Nephron progenitor cell (in vitro differentiated cells): ENCODE results near the gene IQCK.

Source experiments
- DNase-seq: peaks from one replicate; pipeline ENCODE4 v3.0.0; 2021
- H3K27ac Mint-ChIP-seq: 2 replicates; pipeline ENCODE4 v1.8.0; 2021; ENCODE audit warnings: mild to moderate bottlenecking, moderate library complexity, mixed read lengths
- H3K27me3 Mint-ChIP-seq: 2 replicates; pipeline ENCODE4 v1.8.0; 2021; ENCODE audit warnings: mild to moderate bottlenecking, low read depth, mixed read lengths; ENCODE audit not compliant: poor library complexity
- H3K36me3 Mint-ChIP-seq: 2 replicates; pipeline ENCODE4 v1.8.0; 2021; ENCODE audit warnings: low read depth, mixed read lengths
- H3K4me1 Mint-ChIP-seq: 2 replicates; pipeline ENCODE4 v1.8.0; 2021; ENCODE audit warnings: mixed read lengths
- H3K4me3 Mint-ChIP-seq: 2 replicates; pipeline ENCODE4 v1.8.0; 2021; ENCODE audit warnings: mild to moderate bottlenecking, moderate library complexity, mixed read lengths
- H3K9me3 Mint-ChIP-seq: 2 replicates; pipeline ENCODE4 v1.8.0; 2021; ENCODE audit warnings: mild to moderate bottlenecking, moderate library complexity, mixed read lengths
- TF ChIP-seq, protein P1 (sequence below): fragments of 200-600 bp; sonication (generic); IDR thresholded peaks from 2 replicates; pipeline ENCODE4 v1.5.0; 2021; ENCODE audit warnings: antibody characterized with exemption

Gene IQCK

GRCh38 chr16:19837984-19838707 lies 120.1 kb downstream of the IQCK start:
- TF ChIP-seq, protein P1, sequence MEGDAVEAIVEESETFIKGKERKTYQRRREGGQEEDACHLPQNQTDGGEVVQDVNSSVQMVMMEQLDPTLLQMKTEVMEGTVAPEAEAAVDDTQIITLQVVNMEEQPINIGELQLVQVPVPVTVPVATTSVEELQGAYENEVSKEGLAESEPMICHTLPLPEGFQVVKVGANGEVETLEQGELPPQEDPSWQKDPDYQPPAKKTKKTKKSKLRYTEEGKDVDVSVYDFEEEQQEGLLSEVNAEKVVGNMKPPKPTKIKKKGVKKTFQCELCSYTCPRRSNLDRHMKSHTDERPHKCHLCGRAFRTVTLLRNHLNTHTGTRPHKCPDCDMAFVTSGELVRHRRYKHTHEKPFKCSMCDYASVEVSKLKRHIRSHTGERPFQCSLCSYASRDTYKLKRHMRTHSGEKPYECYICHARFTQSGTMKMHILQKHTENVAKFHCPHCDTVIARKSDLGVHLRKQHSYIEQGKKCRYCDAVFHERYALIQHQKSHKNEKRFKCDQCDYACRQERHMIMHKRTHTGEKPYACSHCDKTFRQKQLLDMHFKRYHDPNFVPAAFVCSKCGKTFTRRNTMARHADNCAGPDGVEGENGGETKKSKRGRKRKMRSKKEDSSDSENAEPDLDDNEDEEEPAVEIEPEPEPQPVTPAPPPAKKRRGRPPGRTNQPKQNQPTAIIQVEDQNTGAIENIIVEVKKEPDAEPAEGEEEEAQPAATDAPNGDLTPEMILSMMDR, result no peak
- Mint-ChIP-seq H3K27me3 (no peaks in the 10 kb centered on the region), H3K4me3 (no peak overlapping the region), H3K9me3 (no peaks in the 10 kb centered on the region), H3K36me3 (peaks cover 7% of the 10 kb centered on the region), H3K4me1 (peaks cover 30% of the 10 kb centered on the region), H3K27ac (no peak overlapping the region)
- no peak for DNase-seq

DNA sequence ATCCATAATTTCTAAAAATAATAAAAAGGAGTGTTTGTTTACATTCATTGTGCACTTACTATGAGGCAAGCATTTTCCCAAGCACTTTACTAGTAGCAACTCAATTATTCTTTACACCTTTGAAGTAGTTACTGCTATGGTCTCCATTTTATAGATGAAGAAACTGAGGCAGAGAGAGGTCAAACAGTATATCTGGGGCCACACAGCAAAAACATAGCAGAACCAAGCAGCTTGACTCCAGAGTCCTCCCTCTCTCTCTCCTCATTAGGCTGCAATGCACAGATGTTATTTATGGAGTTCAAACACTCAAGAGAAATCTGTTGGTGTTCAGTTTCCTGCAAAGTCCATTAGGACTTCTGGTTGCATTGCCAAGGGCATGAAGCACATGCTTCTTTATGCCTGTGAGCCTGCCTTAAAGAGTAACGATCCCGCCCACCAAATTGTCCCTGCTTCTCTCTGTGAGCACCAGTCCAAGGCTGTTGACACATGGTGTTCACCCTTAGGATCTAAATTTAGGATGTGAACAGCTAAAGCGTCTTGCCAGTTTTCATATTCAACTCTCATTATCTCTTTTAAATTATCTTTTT lies 122.5 kb downstream of the IQCK start:
- H3K36me3 Mint-ChIP-seq, result peaks cover 11% of the 10 kb centered on the region
- no peak for DNase-seq
- TF ChIP-seq, protein P1, result no peak

DNA sequence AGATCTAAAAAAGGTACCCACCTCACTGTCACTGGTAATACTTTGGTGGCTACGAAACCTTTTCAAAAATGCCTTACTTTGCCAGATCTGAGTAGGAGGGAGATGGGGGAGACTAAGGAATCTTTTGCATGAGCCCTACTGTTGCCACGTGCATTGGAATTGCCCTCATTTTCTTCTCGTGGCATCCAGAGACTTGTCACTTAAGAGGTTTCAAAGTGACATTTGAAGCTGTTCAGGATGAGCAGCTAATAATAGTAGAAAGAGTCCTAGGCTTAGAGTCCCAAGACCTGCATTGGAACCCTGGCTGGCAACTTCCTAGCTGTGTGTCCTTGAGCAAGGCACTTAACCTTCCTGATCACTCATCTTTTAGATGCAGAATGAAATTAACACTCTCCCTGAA lies 123.1 kb downstream of the IQCK start:
- no peaks in the 10 kb centered on the region for H3K27me3 Mint-ChIP-seq
- no peak overlapping the region for H3K27ac Mint-ChIP-seq
- H3K4me3 Mint-ChIP-seq, result no peak overlapping the region
- peaks cover 4% of the 10 kb centered on the region for H3K9me3 Mint-ChIP-seq
- no peak for DNase-seq
- peaks cover 36% of the 10 kb centered on the region for H3K4me1 Mint-ChIP-seq
- H3K36me3 Mint-ChIP-seq, result peaks cover 10% of the 10 kb centered on the region
- TF ChIP-seq, protein P1, result no peak

More for the DNA sequence above, 122.5 kb downstream of the IQCK start:
- H3K4me3 Mint-ChIP-seq, result no peak overlapping the region
- peak overlapping the region; percentile 66 for H3K27ac Mint-ChIP-seq
- H3K27me3 Mint-ChIP-seq, result no peaks in the 10 kb centered on the region
- peaks cover 36% of the 10 kb centered on the region for H3K4me1 Mint-ChIP-seq
- peaks cover 4% of the 10 kb centered on the region for H3K9me3 Mint-ChIP-seq

DNA sequence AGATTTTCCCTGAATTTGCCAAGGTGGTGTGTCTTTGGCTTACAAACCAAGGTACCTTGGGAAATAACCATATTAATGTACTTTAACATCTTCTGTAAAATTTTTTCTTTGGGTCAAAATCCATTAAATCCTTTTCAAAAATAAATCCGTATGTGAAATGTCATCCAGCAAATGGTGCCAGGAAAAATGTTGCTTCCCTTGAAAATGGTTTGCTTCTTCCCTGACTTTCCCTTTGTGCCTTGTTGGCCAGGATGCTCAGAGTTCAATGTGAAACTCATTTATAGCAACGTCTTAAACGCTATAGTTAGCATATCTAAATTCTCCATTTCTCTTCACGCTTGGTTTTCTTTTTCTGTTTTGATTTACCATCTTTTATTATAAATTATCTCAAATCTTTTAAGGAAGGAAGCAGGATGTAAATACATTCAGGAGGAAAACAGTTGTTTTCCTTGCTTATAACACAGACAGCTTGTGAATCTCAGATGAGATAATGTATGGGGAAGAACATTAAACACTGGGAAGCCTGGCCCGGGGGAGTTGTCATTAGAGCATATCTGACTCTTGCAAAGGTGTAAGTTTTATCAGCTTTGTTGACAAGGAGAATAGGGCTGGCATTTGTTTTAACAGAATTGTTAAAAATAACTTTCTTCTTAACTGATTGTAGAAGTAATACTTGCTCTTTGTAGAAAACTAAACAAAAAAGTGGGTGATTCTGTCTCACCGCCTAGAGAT lies 124.5 kb downstream of the IQCK start:
- no peak overlapping the region for H3K4me3 Mint-ChIP-seq
- H3K36me3 Mint-ChIP-seq, result peaks cover 8% of the 10 kb centered on the region
- no peaks in the 10 kb centered on the region for H3K27me3 Mint-ChIP-seq
- DNase-seq, result no peak
- TF ChIP-seq, protein P1, result no peak
- H3K9me3 Mint-ChIP-seq, result peaks cover 4% of the 10 kb centered on the region
- H3K4me1 Mint-ChIP-seq, result peaks cover 33% of the 10 kb centered on the region
- no peak overlapping the region for H3K27ac Mint-ChIP-seq

DNA sequence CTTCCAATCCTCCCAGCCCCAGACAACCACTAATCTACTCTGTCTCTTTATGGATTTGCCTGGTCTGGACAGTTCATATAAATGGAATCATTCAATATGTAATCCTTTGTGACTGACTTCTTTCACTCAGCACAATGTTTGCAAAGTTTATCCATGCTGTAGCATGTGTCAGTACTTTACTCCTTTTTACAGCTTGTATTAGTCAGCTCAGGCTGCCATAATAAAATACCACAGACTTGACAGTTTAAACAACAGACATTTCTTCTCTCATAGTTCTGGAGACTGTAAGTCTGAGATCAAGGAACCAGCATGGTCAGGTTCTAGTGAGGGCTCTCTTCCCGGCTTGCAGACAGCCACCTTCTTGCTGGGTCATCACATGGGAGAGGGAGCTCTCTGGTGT lies 125.3 kb downstream of the IQCK start:
- TF ChIP-seq, protein P1, result no peak
- Mint-ChIP-seq H3K27ac (no peak overlapping the region), H3K36me3 (peaks cover 8% of the 10 kb centered on the region), H3K4me1 (peaks cover 25% of the 10 kb centered on the region), H3K4me3 (peak overlapping the region; percentile 1), H3K9me3 (peaks cover 4% of the 10 kb centered on the region), H3K27me3 (no peaks in the 10 kb centered on the region)
- DNase-seq, result no peak
